ENCODE measurements around the gene SLC15A3.

The SLC15A3 gene

DNA sequence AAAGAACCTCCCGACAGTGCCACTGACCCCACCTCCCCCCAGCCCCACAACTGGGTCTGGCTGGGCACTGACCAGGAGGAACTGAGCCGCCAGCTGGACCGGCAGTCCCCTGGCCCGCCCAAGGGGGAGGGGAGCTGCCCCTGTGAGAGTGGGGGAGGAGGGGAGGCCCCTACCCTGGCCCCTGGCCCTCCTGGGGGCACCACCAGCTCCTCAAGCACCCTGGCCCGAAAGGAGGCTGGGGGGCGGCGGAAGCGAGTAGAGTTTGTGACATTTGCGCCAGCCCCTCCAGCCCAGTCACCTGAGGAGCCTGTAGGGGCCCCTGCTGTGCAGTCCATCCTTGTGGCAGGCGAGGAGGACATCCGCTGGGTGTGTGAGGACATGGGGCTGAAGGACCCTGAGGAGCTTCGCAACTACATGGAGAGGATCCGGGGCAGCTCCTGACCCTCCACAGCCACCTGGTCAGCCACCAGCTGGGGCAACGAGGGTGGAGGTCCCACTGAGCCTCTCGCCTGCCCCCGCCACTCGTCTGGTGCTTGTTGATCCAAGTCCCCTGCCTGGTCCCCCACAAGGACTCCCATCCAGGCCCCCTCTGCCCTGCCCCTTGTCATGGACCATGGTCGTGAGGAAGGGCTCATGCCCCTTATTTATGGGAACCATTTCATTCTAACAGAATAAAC lies 15.4 kb downstream of the SLC15A3 start:
- no peak for DNase-seq
- in situ Hi-C loops (cut with HindIII; ENCODE audit: low pct_ligation_motif_present, low sequenced_read_pairs): no loop called here
- no peak overlapping the region for H3K27ac ChIP-seq
- H3K36me3 ChIP-seq (replicated peaks): no peaks in the 10 kb centered on the region
- no peaks in the 10 kb centered on the region for H3K27me3 ChIP-seq (replicated peaks)
- TF ChIP-seq CTCF (IDR thresholded peaks at IDR 0.05; ENCODE audit: low read depth, low read length, missing control alignments): no peak
- no peak overlapping the region for H3K4me3 ChIP-seq (ENCODE audit: low read depth, low read length)

DNA sequence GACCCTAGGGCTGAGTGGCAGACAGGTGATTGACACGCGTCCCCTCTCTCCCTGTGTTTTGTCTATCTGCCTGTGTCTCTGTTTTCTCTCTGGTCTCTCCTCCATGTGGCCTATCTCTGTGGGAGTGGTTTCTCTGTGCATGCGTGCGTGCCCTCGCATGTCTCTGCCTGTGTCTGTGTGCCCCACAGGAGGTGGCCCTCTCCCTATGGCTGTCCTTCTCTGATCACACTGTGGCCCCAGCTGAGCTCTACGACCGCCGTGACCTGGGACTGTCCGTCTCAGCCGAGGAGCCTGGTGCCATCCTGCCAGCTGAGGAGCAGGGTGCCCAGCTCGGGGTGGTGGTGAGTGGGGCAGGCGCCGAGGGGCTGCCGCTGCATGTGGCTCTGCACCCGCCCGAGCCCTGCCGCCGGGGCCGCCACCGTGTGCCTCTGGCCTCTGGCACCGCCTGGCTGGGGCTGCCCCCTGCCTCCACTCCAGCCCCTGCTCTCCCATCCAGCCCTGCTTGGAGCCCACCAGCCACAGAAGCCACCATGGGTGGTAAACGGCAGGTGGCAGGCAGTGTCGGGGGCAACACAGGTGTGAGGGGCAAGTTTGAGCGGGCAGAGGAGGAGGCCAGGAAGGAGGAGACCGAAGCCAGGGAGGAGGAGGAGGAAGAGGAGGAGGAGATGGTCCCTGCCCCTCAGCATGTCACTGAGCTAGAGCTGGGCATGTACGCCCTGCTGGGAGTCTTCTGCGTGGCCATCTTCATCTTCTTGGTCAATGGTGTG lies 16.1 kb downstream of the SLC15A3 start:
- in situ Hi-C loops (cut with HindIII; ENCODE audit: low pct_ligation_motif_present, low sequenced_read_pairs): no loop called here
- Histone ChIP-seq H3K4me3 (ENCODE audit: low read depth, low read length) (no peak overlapping the region), H3K36me3 (replicated peaks) (peaks cover 7% of the 10 kb centered on the region), H3K27ac (no peak overlapping the region), H3K27me3 (replicated peaks) (no peaks in the 10 kb centered on the region)
- TF ChIP-seq CTCF (IDR thresholded peaks at IDR 0.05; ENCODE audit: low read depth, low read length, missing control alignments): no peak
- DNase-seq: no peak

- H3K27me3 ChIP-seq (replicated peaks): no peaks in the 10 kb centered on the region
- in situ Hi-C loops (cut with HindIII; ENCODE audit: low pct_ligation_motif_present, low sequenced_read_pairs): no loop called here
- no peak for TF ChIP-seq CTCF (IDR thresholded peaks at IDR 0.05; ENCODE audit: low read depth, low read length, missing control alignments)
- H3K36me3 ChIP-seq (replicated peaks): peaks cover 8% of the 10 kb centered on the region
- no peak overlapping the region for H3K27ac ChIP-seq
- no peak for DNase-seq
- no peak overlapping the region for H3K4me3 ChIP-seq (ENCODE audit: low read depth, low read length)
These were observed 17.0 kb downstream of the SLC15A3 start for GRCh38 chr11:60934790-60935605.

- H3K27me3 ChIP-seq (replicated peaks): no peaks in the 10 kb centered on the region
- peaks cover 8% of the 10 kb centered on the region for H3K36me3 ChIP-seq (replicated peaks)
- H3K27ac ChIP-seq: no peak overlapping the region
- no peak for DNase-seq
- TF ChIP-seq CTCF (IDR thresholded peaks at IDR 0.05; ENCODE audit: low read depth, low read length, missing control alignments): no peak
- no peak overlapping the region for H3K4me3 ChIP-seq (ENCODE audit: low read depth, low read length)
- in situ Hi-C loops (cut with HindIII; ENCODE audit: low pct_ligation_motif_present, low sequenced_read_pairs): no loop called here
These were observed 17.7 kb downstream of the SLC15A3 start for GRCh38 chr11:60934124-60934789.

DNA sequence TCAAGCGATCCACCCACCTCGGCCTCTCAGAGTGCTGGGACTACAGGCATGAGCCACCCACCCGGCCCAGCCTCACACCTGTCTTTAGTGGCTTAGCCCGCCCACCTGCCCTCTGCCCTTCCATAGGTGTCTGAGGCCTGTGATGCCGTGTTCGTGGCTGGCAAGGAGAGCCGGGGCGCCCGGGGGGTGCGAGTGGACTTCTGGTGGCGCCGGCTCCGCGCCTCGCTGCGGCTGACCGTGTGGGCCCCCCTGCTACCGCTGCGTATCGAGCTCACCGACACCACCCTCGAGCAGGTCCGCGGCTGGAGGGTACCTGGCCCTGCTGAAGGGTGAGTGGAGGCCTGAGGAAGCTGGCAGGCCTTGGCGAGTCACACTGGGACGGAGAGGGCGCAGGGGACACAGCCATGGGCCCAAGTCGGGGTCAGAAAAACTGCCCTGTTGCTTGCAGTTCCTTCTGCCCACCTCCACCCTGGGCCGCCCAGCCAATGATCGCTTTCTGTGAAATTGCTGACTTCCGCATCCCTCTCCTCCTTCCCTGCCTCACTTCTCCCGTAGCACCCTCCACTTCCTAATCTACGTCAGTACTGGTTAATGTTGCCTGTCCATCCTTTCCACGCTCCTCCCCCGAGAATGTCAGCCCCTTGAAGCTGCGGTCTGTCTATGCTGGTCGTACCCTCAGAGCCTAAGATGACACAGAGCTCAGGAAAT lies 18.4 kb downstream of the SLC15A3 start:
- TF ChIP-seq CTCF (IDR thresholded peaks at IDR 0.05; ENCODE audit: low read depth, low read length, missing control alignments): no peak
- Histone ChIP-seq H3K27ac (no peak overlapping the region), H3K4me3 (ENCODE audit: low read depth, low read length) (no peak overlapping the region), H3K27me3 (replicated peaks) (no peaks in the 10 kb centered on the region), H3K36me3 (replicated peaks) (peaks cover 8% of the 10 kb centered on the region)
- in situ Hi-C loops (cut with HindIII; ENCODE audit: low pct_ligation_motif_present, low sequenced_read_pairs): no loop called here
- DNase-seq: no peak

All from brain microvascular endothelial cell (primary cell).